ENCODE data around the gene METTL15. TPM values are rescaled to one million over a fixed set of nuclear protein-coding genes. Genes with fewer than 3 reads are reported as not detected.

Gene METTL15
- total RNA-seq = 21.5 and 28.9 TPM in 2 replicates

DNA sequence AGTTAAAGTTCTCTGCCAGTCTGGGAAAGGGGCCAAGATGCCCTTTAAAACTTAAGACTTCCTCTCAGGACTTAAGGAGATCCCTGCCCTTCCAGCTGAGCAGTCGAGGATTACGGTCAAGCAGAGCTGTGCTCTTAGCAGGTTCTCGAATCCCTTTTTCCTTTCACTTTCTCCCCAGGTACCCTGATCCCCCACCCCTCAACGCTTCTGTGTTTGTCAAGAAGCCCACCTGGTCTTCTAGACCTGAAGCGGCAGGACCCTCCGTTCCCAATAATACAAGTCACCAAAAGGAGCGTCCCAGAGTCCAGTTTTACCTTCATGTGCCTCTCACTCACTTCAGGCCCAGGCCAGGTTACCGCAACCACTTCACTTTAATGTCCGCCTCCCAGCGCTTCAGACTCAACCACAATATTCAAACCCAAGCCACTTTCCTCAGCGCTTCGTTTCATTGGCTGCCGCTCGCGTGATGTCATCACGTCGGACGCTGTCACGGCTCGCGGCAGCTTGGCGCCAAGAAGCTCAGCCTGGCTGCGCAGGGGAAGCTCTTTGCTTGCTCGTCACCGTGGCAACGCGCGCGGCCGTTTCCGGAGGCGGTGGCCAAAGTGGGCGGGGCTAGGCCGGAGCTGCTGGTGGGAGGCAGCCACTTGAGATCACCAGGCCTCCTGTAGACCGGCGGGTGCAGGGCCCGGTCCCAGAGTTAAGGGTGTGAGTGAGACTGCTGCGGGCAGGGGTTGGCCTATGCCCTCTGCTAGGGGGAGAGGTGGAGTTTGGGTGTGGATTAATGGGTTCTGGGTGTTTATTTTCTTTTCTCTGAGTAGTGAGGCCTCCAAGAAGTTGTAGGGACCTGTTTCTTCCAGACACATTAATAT, at the start of gene METTL15, which contains the start of gene KIF18A:
Gene METTL15, plus strand, starts transcription at position 639 of the 869 bp plus-strand sequence. CDS start 4,947 bp downstream, outside the sequence.
Gene KIF18A, minus strand, starts transcription at position 407 of the 869 bp plus-strand sequence. CDS start 10,209 bp downstream, outside the sequence.

Other genes starting within 250 kb of the METTL15 start
- 3.1 and 22.8 TPM in 2 replicates for gene KIF18A, start 232 bp upstream of the METTL15 start, total RNA-seq